Nephron (organoid): Measurements from ENCODE around the gene PKP4.

ENCODE experiments used
- H3K27ac Mint-ChIP-seq, 3 experiments: 2 replicates each; pipeline ENCODE4 v1.8.0; 2020; ENCODE audit warnings: mixed read lengths in 3 of 3, mild to moderate bottlenecking in 2 of 3, moderate library complexity in 1 of 3
- H3K27me3 Mint-ChIP-seq: 2 replicates; pipeline ENCODE4 v1.8.0; 2021; ENCODE audit warnings: low read depth, mild to moderate bottlenecking, moderate library complexity, mixed read lengths
- H3K36me3 Mint-ChIP-seq: 2 replicates; pipeline ENCODE4 v1.8.0; 2020; ENCODE audit warnings: low read depth, mixed read lengths
- H3K4me1 Mint-ChIP-seq: 2 replicates; pipeline ENCODE4 v1.8.0; 2020; ENCODE audit warnings: mixed read lengths
- H3K4me3 Mint-ChIP-seq, 3 experiments: 2 replicates each; pipeline ENCODE4 v1.8.0; 2020; ENCODE audit warnings: mild to moderate bottlenecking in 3 of 3, mixed read lengths in 3 of 3, moderate library complexity in 2 of 3
- H3K9me3 Mint-ChIP-seq: 2 replicates; pipeline ENCODE4 v1.8.0; 2020; ENCODE audit warnings: mixed read lengths
- TF ChIP-seq, protein P1 (sequence below), 3 experiments: fragments of 200-600 bp; sonication (generic); IDR thresholded peaks; one replicate each; pipeline ENCODE4 v1.5.0; 2021; ENCODE audit warnings: antibody characterized with exemption in 3 of 3; ENCODE audit not compliant: unreplicated experiment in 3 of 3

PKP4 gene

DNA sequence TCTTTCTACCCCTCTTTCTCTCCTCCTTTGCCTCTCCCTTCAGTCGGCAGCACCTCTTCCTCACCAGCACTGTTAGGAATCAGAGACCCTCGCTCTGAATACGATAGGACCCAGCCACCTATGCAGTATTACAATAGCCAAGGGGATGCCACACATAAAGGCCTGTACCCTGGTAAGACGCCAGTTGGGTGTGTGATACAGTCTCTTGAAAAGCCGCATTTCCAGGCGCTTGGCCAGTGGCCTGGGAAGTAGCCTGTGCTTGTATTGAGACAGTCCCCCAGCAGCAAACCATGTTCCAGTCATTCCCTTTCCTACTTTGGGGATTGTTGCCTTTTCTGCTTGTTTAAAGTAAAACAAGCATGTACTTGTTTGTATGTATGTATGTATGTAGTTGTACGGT is 219.9 kb downstream of the PKP4 start:
- H3K27ac Mint-ChIP-seq = no peak overlapping the region
- peaks cover 4% of the 10 kb centered on the region for H3K4me1 Mint-ChIP-seq
- peaks cover 74% of the 10 kb centered on the region for H3K36me3 Mint-ChIP-seq
- no peaks in the 10 kb centered on the region for H3K27me3 Mint-ChIP-seq
- TF ChIP-seq, protein P1, sequence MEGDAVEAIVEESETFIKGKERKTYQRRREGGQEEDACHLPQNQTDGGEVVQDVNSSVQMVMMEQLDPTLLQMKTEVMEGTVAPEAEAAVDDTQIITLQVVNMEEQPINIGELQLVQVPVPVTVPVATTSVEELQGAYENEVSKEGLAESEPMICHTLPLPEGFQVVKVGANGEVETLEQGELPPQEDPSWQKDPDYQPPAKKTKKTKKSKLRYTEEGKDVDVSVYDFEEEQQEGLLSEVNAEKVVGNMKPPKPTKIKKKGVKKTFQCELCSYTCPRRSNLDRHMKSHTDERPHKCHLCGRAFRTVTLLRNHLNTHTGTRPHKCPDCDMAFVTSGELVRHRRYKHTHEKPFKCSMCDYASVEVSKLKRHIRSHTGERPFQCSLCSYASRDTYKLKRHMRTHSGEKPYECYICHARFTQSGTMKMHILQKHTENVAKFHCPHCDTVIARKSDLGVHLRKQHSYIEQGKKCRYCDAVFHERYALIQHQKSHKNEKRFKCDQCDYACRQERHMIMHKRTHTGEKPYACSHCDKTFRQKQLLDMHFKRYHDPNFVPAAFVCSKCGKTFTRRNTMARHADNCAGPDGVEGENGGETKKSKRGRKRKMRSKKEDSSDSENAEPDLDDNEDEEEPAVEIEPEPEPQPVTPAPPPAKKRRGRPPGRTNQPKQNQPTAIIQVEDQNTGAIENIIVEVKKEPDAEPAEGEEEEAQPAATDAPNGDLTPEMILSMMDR (IDR thresholded peaks at IDR 0.05; ENCODE audit: unreplicated experiment in 3 of 3) = no peak
- H3K4me3 Mint-ChIP-seq = no peak overlapping the region
- H3K9me3 Mint-ChIP-seq = no peaks in the 10 kb centered on the region

DNA sequence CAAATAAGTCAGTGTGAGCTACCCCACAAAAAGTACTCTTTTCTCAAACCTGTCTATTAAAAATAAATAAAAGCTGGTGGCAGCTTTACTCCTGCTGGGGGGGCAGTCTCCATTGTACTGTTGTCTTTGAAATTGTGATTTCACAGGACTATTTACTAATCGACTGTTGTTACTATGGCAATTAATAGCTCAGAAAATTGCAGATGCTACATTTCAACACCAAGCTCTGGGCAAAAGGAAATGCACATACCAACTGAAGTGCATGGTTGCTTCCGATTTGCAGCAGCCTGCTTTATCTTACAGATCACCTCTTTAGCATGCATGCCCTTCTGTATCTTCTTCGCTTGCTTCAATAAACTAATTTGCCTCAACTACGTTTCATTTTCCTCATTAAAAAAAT is 220.8 kb downstream of the PKP4 start:
- H3K4me3 Mint-ChIP-seq = no peak overlapping the region
- no peaks in the 10 kb centered on the region for H3K27me3 Mint-ChIP-seq
- TF ChIP-seq, protein P1 (IDR thresholded peaks at IDR 0.05; ENCODE audit: unreplicated experiment in 3 of 3) = no peak
- H3K4me1 Mint-ChIP-seq = no peaks in the 10 kb centered on the region
- no peaks in the 10 kb centered on the region for H3K9me3 Mint-ChIP-seq
- no peak overlapping the region for H3K27ac Mint-ChIP-seq
- peaks cover 73% of the 10 kb centered on the region for H3K36me3 Mint-ChIP-seq

DNA sequence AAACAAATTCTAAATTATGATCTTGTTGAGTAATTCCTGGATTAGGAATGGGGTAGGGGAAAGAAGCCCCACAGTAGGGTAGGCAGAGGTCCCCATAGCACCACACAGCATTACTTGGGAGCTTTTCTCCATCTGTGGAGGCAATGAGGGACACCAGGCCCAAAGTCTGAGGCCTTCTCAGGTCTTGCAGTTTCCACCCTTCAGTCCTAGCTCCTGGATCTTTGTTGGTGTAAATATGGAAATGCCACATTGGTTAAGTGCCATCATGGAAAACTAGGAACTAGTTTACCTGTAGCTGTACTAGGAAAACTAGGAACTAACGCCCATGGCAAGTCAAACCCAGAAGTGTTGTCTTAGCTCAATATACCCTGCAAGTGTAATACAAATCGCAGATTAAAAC is 225.1 kb downstream of the PKP4 start:
- Mint-ChIP-seq H3K27me3 (no peaks in the 10 kb centered on the region), H3K4me3 (no peak overlapping the region), H3K9me3 (no peaks in the 10 kb centered on the region), H3K36me3 (peaks cover 39% of the 10 kb centered on the region), H3K27ac (no peak overlapping the region), H3K4me1 (peaks cover 13% of the 10 kb centered on the region)
- TF ChIP-seq, protein P1 (IDR thresholded peaks at IDR 0.05; ENCODE audit: unreplicated experiment in 3 of 3) = no peak

DNA sequence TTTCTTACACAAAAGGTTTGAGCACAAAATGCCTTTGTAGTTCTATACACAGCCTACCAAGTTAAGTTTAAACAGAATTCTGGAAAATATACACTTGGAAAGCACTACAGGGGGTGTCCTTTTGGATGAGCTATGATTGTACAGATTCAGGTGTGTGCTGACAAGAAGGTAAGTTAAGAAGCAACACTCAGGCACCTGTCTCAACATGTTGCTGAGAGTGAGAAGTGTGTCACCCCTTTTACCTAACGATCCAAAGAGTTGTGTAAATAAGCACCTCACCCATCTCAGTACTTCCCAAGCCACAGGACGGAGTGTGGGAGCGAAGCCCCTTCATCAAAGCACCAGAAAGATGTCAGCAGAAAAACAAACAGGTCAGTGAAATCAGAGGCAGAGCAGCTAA is 228.9 kb downstream of the PKP4 start:
- H3K4me3 Mint-ChIP-seq = no peak overlapping the region
- H3K27ac Mint-ChIP-seq = peak overlapping the region; percentile 1 to 7 (median 2)
- TF ChIP-seq, protein P1 (IDR thresholded peaks at IDR 0.05; ENCODE audit: unreplicated experiment in 3 of 3) = no peak
- H3K27me3 Mint-ChIP-seq = peaks cover 9% of the 10 kb centered on the region
- H3K4me1 Mint-ChIP-seq = peaks cover 16% of the 10 kb centered on the region
- no peaks in the 10 kb centered on the region for H3K9me3 Mint-ChIP-seq
- H3K36me3 Mint-ChIP-seq = peaks cover 13% of the 10 kb centered on the region

DNA sequence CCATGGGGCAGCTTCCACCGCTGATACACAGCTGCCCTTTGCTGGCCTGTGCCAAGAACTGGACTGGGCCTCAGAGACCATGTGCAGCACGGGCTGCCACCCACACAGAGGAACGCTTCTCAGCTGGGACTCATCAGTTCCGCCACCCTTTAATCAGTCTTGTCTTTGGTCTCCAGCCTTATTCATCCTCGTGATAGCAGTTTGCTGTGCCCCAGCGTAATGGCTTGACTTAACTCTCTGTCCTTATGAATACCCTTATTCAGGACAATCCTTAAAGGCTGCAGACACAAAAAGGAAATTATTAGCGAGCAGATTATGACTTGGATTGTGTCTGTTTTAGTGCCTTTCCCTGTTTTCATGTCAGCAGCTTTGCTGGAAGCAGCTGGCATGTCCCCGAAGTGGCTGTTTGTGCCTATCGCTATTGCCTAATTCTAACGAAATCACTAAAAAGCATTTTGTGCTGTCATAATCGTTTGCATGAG is 229.5 kb downstream of the PKP4 start:
- H3K4me1 Mint-ChIP-seq = peaks cover 16% of the 10 kb centered on the region
- TF ChIP-seq, protein P1 (IDR thresholded peaks at IDR 0.05; ENCODE audit: unreplicated experiment in 3 of 3) = no peak
- peak overlapping the region; percentile 1 to 7 (median 2) for H3K27ac Mint-ChIP-seq
- H3K9me3 Mint-ChIP-seq = no peaks in the 10 kb centered on the region
- H3K36me3 Mint-ChIP-seq = peaks cover 7% of the 10 kb centered on the region
- H3K27me3 Mint-ChIP-seq = peaks cover 9% of the 10 kb centered on the region
- H3K4me3 Mint-ChIP-seq = no peak overlapping the region

DNA sequence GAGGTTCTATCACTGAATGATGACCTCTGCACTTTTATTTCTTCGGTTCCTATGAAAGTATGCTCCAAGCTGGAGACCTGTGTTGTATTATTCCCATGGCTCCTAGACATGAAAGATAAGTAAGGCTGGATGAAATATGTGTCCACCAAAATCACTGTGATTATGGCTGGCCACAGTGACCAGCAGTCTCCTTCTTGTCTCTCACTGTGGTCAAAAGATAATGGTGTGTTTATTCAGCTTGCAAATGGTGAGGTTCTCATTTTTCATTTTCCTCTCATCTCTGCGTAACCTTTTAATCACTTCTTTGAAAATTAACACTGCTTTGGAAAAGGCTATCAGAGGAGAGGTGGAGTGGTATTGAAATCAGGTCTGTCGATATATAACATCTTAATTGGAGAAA is 230.6 kb downstream of the PKP4 start:
- H3K27me3 Mint-ChIP-seq = peaks cover 9% of the 10 kb centered on the region
- no peak overlapping the region for H3K4me3 Mint-ChIP-seq
- H3K36me3 Mint-ChIP-seq = no peaks in the 10 kb centered on the region
- H3K9me3 Mint-ChIP-seq = no peaks in the 10 kb centered on the region
- H3K4me1 Mint-ChIP-seq = peaks cover 16% of the 10 kb centered on the region
- TF ChIP-seq, protein P1 (IDR thresholded peaks at IDR 0.05; ENCODE audit: unreplicated experiment in 3 of 3) = no peak
- no peak overlapping the region for H3K27ac Mint-ChIP-seq
